NCI-H2107 treated with DMSO at 0.1 percent for 48 hours (cell line): ENCODE measurements around the gene ZNF578.
"Not testable (repeated sequence)": the region's sequence is repeated elsewhere in the genome, so short reads cannot be mapped to it uniquely, and the experiment has no call there.

Experiments used
- DNase-seq: peaks from one replicate; lab custom pipeline; 2025; ENCODE audit not compliant: unreplicated experiment; lab: John Stamatoyannopoulos, UW

ZNF578 gene

GRCh38 chr19:52453324-52454094 is at the start of gene ZNF578:
ZNF578 (plus strand) TSS chr19:52453553; CDS start chr19:52501846, 48,293 bp downstream.
- DNase-seq: no peak

GRCh38 chr19:52410276-52410675 is 43.1 kb upstream of the ZNF578 start:
- DNase-seq: no peak

GRCh38 chr19:52415711-52416110 is 37.6 kb upstream of the ZNF578 start:
- DNase-seq: no peak

- DNase-seq: no peak
These were observed 24.4 kb upstream of the ZNF578 start, which contains the start of gene ZNF534 for GRCh38 chr19:52428937-52429336. ZNF534 (plus strand) TSS chr19:52429148; CDS start chr19:52431475, 2,327 bp downstream.

- DNase-seq: no peak
These were observed 11.2 kb upstream of the ZNF578 start for GRCh38 chr19:52442179-52442578.

- no peak for DNase-seq
These were observed 8.8 kb upstream of the ZNF578 start for GRCh38 chr19:52444506-52444905.

- DNase-seq: no peak
These were observed 2.1 kb upstream of the ZNF578 start for GRCh38 chr19:52451241-52451640.

- no peak for DNase-seq
These were observed 11.6 kb downstream of the ZNF578 start for GRCh38 chr19:52464798-52465470.

- DNase-seq: no peak
These were observed 20.4 kb downstream of the ZNF578 start for GRCh38 chr19:52473655-52474350.

- no peak for DNase-seq
These were observed 21.2 kb downstream of the ZNF578 start for GRCh38 chr19:52474351-52475127.

GRCh38 chr19:52484111-52484743 is 30.9 kb downstream of the ZNF578 start:
- not testable (repeated sequence) for DNase-seq

GRCh38 chr19:52485064-52485463 is 31.7 kb downstream of the ZNF578 start:
- DNase-seq: not testable (repeated sequence)

- not testable (repeated sequence) for DNase-seq
These were observed 32.3 kb downstream of the ZNF578 start for GRCh38 chr19:52485561-52486240.

GRCh38 chr19:52492201-52492993 is 39.0 kb downstream of the ZNF578 start:
- DNase-seq: no peak

GRCh38 chr19:52492994-52493470 is 39.7 kb downstream of the ZNF578 start:
- DNase-seq: no peak

GRCh38 chr19:52494518-52494917 is 41.2 kb downstream of the ZNF578 start:
- no peak for DNase-seq

- DNase-seq: no peak
These were observed 45.2 kb downstream of the ZNF578 start for GRCh38 chr19:52498571-52498970.

GRCh38 chr19:52500474-52500873 is 47.1 kb downstream of the ZNF578 start:
- DNase-seq: not testable (repeated sequence)

GRCh38 chr19:52500991-52501390 is 47.6 kb downstream of the ZNF578 start:
- not testable (repeated sequence) for DNase-seq
